H1 (cell line): Measurements from ENCODE around the gene RPN2. TPM values are rescaled to one million over a fixed set of nuclear protein-coding genes. Genes with fewer than 3 reads are reported as not detected.

ENCODE experiments used
- CTCF ChIA-PET: fragments of 300-600 bp; sonication (Branson Sonifier 250); formaldehyde crosslinking; loops from one replicate; lab custom pipeline; 2021; ENCODE audit not compliant: partially characterized antibody; lab: Charles Lee
- POLR2A ChIA-PET: fragments of 300-600 bp; sonication (Branson Sonifier 250); formaldehyde crosslinking; loops from one replicate; lab custom pipeline; 2021; ENCODE audit warnings: inconsistent platforms; ENCODE audit not compliant: partially characterized antibody; lab: Charles Lee
- DNase-seq, 2 experiments: peaks; one replicate each; pipeline versions ENCODE4 v3.0.0 to v3.0.0-alpha.2; 2010 to 2022; ENCODE audit warnings: low spot score in 2 of 2, low read depth in 1 of 2, mixed read lengths in 1 of 2
- FAIRE-seq: peaks from 2 replicates; lab custom pipeline; 2011; peaks lifted over from hg19 to GRCh38; lab: Jason Lieb, UNC
- H2AFZ ChIP-seq: 2 replicates; pipeline ENCODE4 v1.8.1; 2012; ENCODE audit warnings: low read length, inconsistent platforms
- H2AK5ac ChIP-seq: 2 replicates; pipeline ENCODE4 v1.6.1; 2013; ENCODE audit warnings: low read depth, low read length
- H2BK120ac ChIP-seq: replicated peaks from 2 replicates; pipeline ENCODE3; 2013; ENCODE audit warnings: low read depth, low read length, inconsistent platforms
- H2BK12ac ChIP-seq: 2 replicates; pipeline ENCODE4 v1.6.1; 2013; ENCODE audit warnings: low read depth, low read length
- H2BK15ac ChIP-seq: 2 replicates; pipeline ENCODE4 v1.6.1; 2013; ENCODE audit warnings: low read length
- H2BK20ac ChIP-seq: 2 replicates; pipeline ENCODE4 v1.6.1; 2013; ENCODE audit warnings: low read length
- H2BK5ac ChIP-seq: 2 replicates; pipeline ENCODE4 v1.6.1; 2013; ENCODE audit warnings: low read depth, low read length
- H3K14ac ChIP-seq: 2 replicates; pipeline ENCODE4 v1.6.1; 2013; ENCODE audit warnings: inconsistent platforms; ENCODE audit not compliant: insufficient read length
- H3K18ac ChIP-seq: 2 replicates; pipeline ENCODE4 v1.6.1; 2013; ENCODE audit warnings: low read length; ENCODE audit errors: extremely low read depth
- H3K23ac ChIP-seq: 2 replicates; pipeline ENCODE4 v1.6.1; 2013; ENCODE audit warnings: inconsistent platforms; ENCODE audit not compliant: insufficient read length
- H3K23me2 ChIP-seq: 2 replicates; pipeline ENCODE4 v1.6.1; 2013; ENCODE audit warnings: low read depth, low read length
- H3K27ac ChIP-seq: 2 replicates; pipeline ENCODE4 v1.6.1; 2011; ENCODE audit warnings: low read depth, low read length, inconsistent platforms
- H3K27me3 ChIP-seq, 4 experiments: replicated peaks in 1 of 4; 1 replicate in 1 of 4; 2 replicates in 3 of 4; pipeline versions ENCODE4 v1.6.1 to v1.8.1; 2011 to 2013; ENCODE audit warnings: low read length in 3 of 4, mild to moderate bottlenecking in 3 of 4, inconsistent platforms in 2 of 4, mixed read lengths in 2 of 4, moderate library complexity in 1 of 4; ENCODE audit not compliant: control insufficient read depth in 3 of 4, insufficient read depth in 3 of 4; ENCODE audit errors: extremely low read depth in 1 of 4
- H3K36me3 ChIP-seq, 4 experiments: 2 replicates each; pipeline versions ENCODE4 v1.6.1 to v1.8.1; 2011 to 2013; ENCODE audit warnings: mild to moderate bottlenecking in 4 of 4, low read length in 3 of 4, moderate library complexity in 2 of 4, control low read depth in 1 of 4, inconsistent platforms in 1 of 4; ENCODE audit not compliant: insufficient read depth in 4 of 4, control insufficient read depth in 2 of 4
- H3K4ac ChIP-seq: replicated peaks from 2 replicates; pipeline ENCODE3; 2013; ENCODE audit warnings: low read length, low read depth, mixed read lengths, inconsistent platforms; ENCODE audit not compliant: insufficient read length
- H3K4me1 ChIP-seq, 4 experiments: replicated peaks in 1 of 4; 1 replicate in 1 of 4; 2 replicates in 3 of 4; pipeline versions ENCODE4 v1.6.1 to v1.8.1; 2011 to 2013; ENCODE audit warnings: low read length in 3 of 4, inconsistent platforms in 2 of 4, mixed read lengths in 1 of 4; ENCODE audit not compliant: insufficient read depth in 4 of 4, control insufficient read depth in 3 of 4
- H3K4me2 ChIP-seq, 2 experiments: 2 replicates each; pipeline versions ENCODE4 v1.6.1 to v1.8.1; 2011 to 2013; ENCODE audit warnings: low read depth in 2 of 2, low read length in 2 of 2, control low read depth in 1 of 2, inconsistent platforms in 1 of 2, mild to moderate bottlenecking in 1 of 2; ENCODE audit not compliant: insufficient read depth in 1 of 2
- H3K4me3 ChIP-seq, 4 experiments: fragments of 200-600, 300-600 bp in 1 of 4; sonication (generic), shearing (Covaris generic), sonication (Bioruptor Twin) in 1 of 4; 2 replicates each; pipeline versions ENCODE4 v1.5.1 to v1.8.1; 2011 to 2016; ENCODE audit warnings: low read length in 4 of 4, low read depth in 3 of 4, control low read depth in 2 of 4, inconsistent platforms in 2 of 4, mild to moderate bottlenecking in 2 of 4, mixed read lengths in 1 of 4, moderate library complexity in 1 of 4; ENCODE audit not compliant: insufficient read depth in 2 of 4; ENCODE audit errors: extremely low read depth in 1 of 4
- H3K56ac ChIP-seq: replicated peaks from 2 replicates; pipeline ENCODE3; 2013; ENCODE audit warnings: low read depth, mild to moderate bottlenecking, mixed read lengths, low read length, inconsistent platforms; ENCODE audit not compliant: insufficient read length
- H3K79me1 ChIP-seq: 2 replicates; pipeline ENCODE4 v1.6.1; 2013; ENCODE audit warnings: low read depth, low read length, control low read depth
- H3K79me2 ChIP-seq, 2 experiments: 2 replicates each; pipeline versions ENCODE4 v1.6.1 to v1.8.1; 2012 to 2013; ENCODE audit warnings: low read length in 2 of 2, mild to moderate bottlenecking in 2 of 2, inconsistent platforms in 1 of 2; ENCODE audit not compliant: insufficient read depth in 2 of 2, control insufficient read depth in 1 of 2
- H3K9ac ChIP-seq, 4 experiments: replicated peaks in 1 of 4; 1 replicate in 1 of 4; 2 replicates in 3 of 4; pipeline versions ENCODE4 v1.6.1 to v1.8.1; 2011 to 2013; ENCODE audit warnings: low read depth in 3 of 4, low read length in 3 of 4, control low read depth in 2 of 4, mild to moderate bottlenecking in 2 of 4, moderate library complexity in 2 of 4, inconsistent platforms in 1 of 4; ENCODE audit errors: extremely low read depth in 1 of 4
- H3K9me3 ChIP-seq, 2 experiments: 2 replicates each; pipeline versions ENCODE4 v1.6.1 to v1.8.1; 2012 to 2013; ENCODE audit warnings: mild to moderate bottlenecking in 2 of 2, moderate library complexity in 2 of 2, control low read depth in 1 of 2, inconsistent platforms in 1 of 2, low read depth in 1 of 2, low read length in 1 of 2, mixed read lengths in 1 of 2; ENCODE audit not compliant: insufficient read depth in 2 of 2
- H4K20me1 ChIP-seq, 2 experiments: replicated peaks in 1 of 2; 2 replicates each; pipeline versions ENCODE3 to v1.8.1; 2011 to 2013; ENCODE audit warnings: inconsistent platforms in 2 of 2, low read length in 2 of 2, mild to moderate bottlenecking in 1 of 2; ENCODE audit not compliant: insufficient read depth in 2 of 2, control insufficient read depth in 1 of 2
- H4K5ac ChIP-seq: 2 replicates; pipeline ENCODE4 v1.6.1; 2013; ENCODE audit warnings: low read length, low read depth, mixed read lengths, inconsistent platforms; ENCODE audit not compliant: insufficient read length
- H4K8ac ChIP-seq: 2 replicates; pipeline ENCODE4 v1.8.0; 2013; ENCODE audit warnings: mild to moderate bottlenecking, moderate library complexity, low read length, inconsistent platforms; ENCODE audit not compliant: insufficient read depth; ENCODE audit errors: extremely low read depth
- H4K91ac ChIP-seq: replicated peaks from 2 replicates; pipeline ENCODE3; 2013; ENCODE audit warnings: low read length, mixed read lengths, inconsistent platforms; ENCODE audit not compliant: insufficient read length
- ASH2L ChIP-seq: fragments of 200-600, 300-600 bp; sonication (generic); IDR thresholded peaks from one replicate; pipeline ENCODE4 v1.7.1; 2017; ENCODE audit warnings: low read length
- BACH1 ChIP-seq: IDR thresholded peaks from 2 replicates; pipeline ENCODE4 v1.6.1; 2012; ENCODE audit warnings: low read length, improper control_type of control experiment
- BCL11A ChIP-seq, 2 experiments: IDR thresholded peaks; one replicate each; pipeline ENCODE4 v1.6.1; 2011; ENCODE audit warnings: low read depth in 2 of 2, low read length in 2 of 2, mild to moderate bottlenecking in 2 of 2
- CHD1 ChIP-seq: IDR thresholded peaks from 2 replicates; pipeline ENCODE4 v1.6.1; 2012; ENCODE audit warnings: low read depth, low read length, improper control_type of control experiment
- GABPA ChIP-seq: IDR thresholded peaks from 2 replicates; pipeline ENCODE4 v1.6.1; 2011; ENCODE audit warnings: mild to moderate bottlenecking, low read length, moderate library complexity, borderline replicate concordance; ENCODE audit not compliant: insufficient read depth
- KDM1A ChIP-seq: fragments of 200-600, 300-600 bp; sonication (generic); IDR thresholded peaks from 2 replicates; pipeline ENCODE4 v1.7.1; 2016; ENCODE audit warnings: mild to moderate bottlenecking, low read length, borderline replicate concordance
- KDM5A ChIP-seq: fragments of 200-600 bp; IDR thresholded peaks from 2 replicates; pipeline ENCODE4 v1.7.1; 2012; ENCODE audit warnings: mild to moderate bottlenecking, low read length, inconsistent platforms, mixed read lengths
- POLR2A ChIP-seq, 2 experiments: IDR thresholded peaks; 1 replicate in 1 of 2; 2 replicates in 1 of 2; pipeline ENCODE4 v1.6.1; 2011; ENCODE audit warnings: low read depth in 2 of 2, low read length in 2 of 2, mild to moderate bottlenecking in 2 of 2; ENCODE audit errors: control extremely low read depth in 1 of 2
- RAD21 ChIP-seq, 2 experiments: IDR thresholded peaks in 1 of 2; conservative IDR thresholded peaks in 1 of 2; 2 replicates each; pipeline ENCODE4 v1.6.1; 2011; ENCODE audit warnings: low read depth in 2 of 2, low read length in 2 of 2, improper control_type of control experiment in 1 of 2, inconsistent platforms in 1 of 2, mild to moderate bottlenecking in 1 of 2, moderate library complexity in 1 of 2
- SIRT6 ChIP-seq: IDR thresholded peaks from one replicate; pipeline ENCODE4 v1.7.1; 2012; ENCODE audit warnings: low read length, inconsistent platforms
- SRF ChIP-seq: IDR thresholded peaks from 2 replicates; pipeline ENCODE4 v1.6.1; 2011; ENCODE audit warnings: mild to moderate bottlenecking, low read depth, low read length, moderate library complexity
- TAF1 ChIP-seq: IDR thresholded peaks from 2 replicates; pipeline ENCODE4 v1.6.1; 2011; ENCODE audit warnings: mild to moderate bottlenecking, low read depth, low read length
- WGBS, 2 experiments: shearing (Covaris generic) in 1 of 2; methylation state at CpG; one replicate each; pipeline versions ENCODE4 v1.1.6 to v1.1.7; 2013 to 2015; ENCODE audit warnings: low lambda C conversion rate in 2 of 2, mixed read lengths in 2 of 2, inconsistent platforms in 1 of 2, low coverage in 1 of 2, missing lambda C conversion rate in 1 of 2; ENCODE audit not compliant: insufficient replicate concordance in 2 of 2, insufficient coverage in 1 of 2, insufficient read length in 1 of 2; ENCODE audit errors: extremely low coverage in 1 of 2, missing lambda C conversion rate in 1 of 2; 5-methylcytosine and 5-hydroxymethylcytosine counted together
- polyA plus RNA-seq, 7 experiments: library from polyadenylated mRNA; depleted of rRNA in 3 of 7; stranded (reverse) in 5 of 7; unstranded in 2 of 7; fragments of >200 nt in 5 of 7; fragments of 200-250 nt in 2 of 7; gene quantifications; 1 replicate in 5 of 7; 2 replicates in 1 of 7; 4 replicates in 1 of 7; pipeline versions ENCODE4 v1.2.1 to v1.2.3, GENCODE V29; 2011 to 2013; ENCODE audit warnings: missing spikeins in 2 of 7, mixed read lengths in 2 of 7
- total RNA-seq: library from RNA; stranded (reverse); fragmentation: NEBNext Ultra II Directional; extraction: Animal tissue kit (Norgen Biotek cat#: 25700); gene quantifications from 2 replicates; pipeline ENCODE4 v1.2.1, GENCODE V29; 2021

Gene RPN2
- total and polyA plus RNA-seq, 2 of the 8 experiments (the other 6 are each of a cell fraction or from before 2014, with no cell fraction given) = 236 to 379 TPM

GRCh38 chr20:37233548-37234253, 54.6 kb downstream of the RPN2 start:
- no peak overlapping the region for H2AK5ac ChIP-seq
- no peaks in the 10 kb centered on the region for H3K9me3 ChIP-seq
- DNase-seq = no peak
- H2AFZ ChIP-seq = no peak overlapping the region
- H2BK20ac ChIP-seq = no peak overlapping the region
- H3K4ac ChIP-seq = no peak overlapping the region
- no peak overlapping the region for H4K91ac ChIP-seq
- ChIA-PET POLR2A (interaction anchor here (1.6 kb wide), 1 partner anchor 37 kb away, joined by 5 read pairs; no protein-coding TSS in a partner anchor), CTCF (interaction anchor here (0.6 to 1.9 kb wide), 3 partner anchors 9 to 298 kb away, joined by 3 to 6 read pairs (median 4); no protein-coding TSS in a partner anchor)
- 93% methylated on average over 10 of the region's 10 CpGs; no CpG with 5 or more reads in 1 of the 2 experiments for whole genome bisulfite sequencing, 2 experiments
- no peak overlapping the region for H3K4me3 ChIP-seq
- H2BK5ac ChIP-seq = no peak overlapping the region
- H3K27me3 ChIP-seq = no peaks in the 10 kb centered on the region
- TF ChIP-seq BACH1 = no peak
- no peak for TF ChIP-seq SIRT6
- TF ChIP-seq KDM1A = no peak
- TF ChIP-seq TAF1 = no peak
- no peak for TF ChIP-seq RAD21 (IDR thresholded peaks at IDR 0.05 in 1 of 2, conservative IDR thresholded peaks at IDR 0.05 in 1 of 2; ENCODE audit: low read depth in 2 of 2, low read length in 2 of 2)
- TF ChIP-seq GABPA = no peak
- no peak for TF ChIP-seq POLR2A (IDR thresholded peaks at IDR 0.05; ENCODE audit: control extremely low read depth in 1 of 2, low read depth in 2 of 2, low read length in 2 of 2)
- no peak for TF ChIP-seq CHD1
- no peak for TF ChIP-seq KDM5A
- TF ChIP-seq BCL11A (IDR thresholded peaks at IDR 0.05; ENCODE audit: low read depth in 2 of 2, low read length in 2 of 2) = no peak
- TF ChIP-seq SRF = no peak
- TF ChIP-seq ASH2L = no peak
- H4K8ac ChIP-seq = no peak overlapping the region
- H2BK15ac ChIP-seq = no peak overlapping the region
- H3K56ac ChIP-seq = no peak overlapping the region
- peaks cover under 1 to 2% of the 10 kb centered on the region in 2 experiments for H4K20me1 ChIP-seq
- H2BK120ac ChIP-seq = no peak overlapping the region
- no peak overlapping the region for H3K9ac ChIP-seq
- H3K4me1 ChIP-seq = peaks cover 7 to 16% (median 12%) of the 10 kb centered on the region in 4 experiments; a peak in 6 of 7 replicates
- H3K36me3 ChIP-seq = peaks cover 48 to 89% (median 77%) of the 10 kb centered on the region in 4 experiments
- FAIRE-seq = no peak
- no peak overlapping the region for H3K27ac ChIP-seq
- H3K79me2 ChIP-seq = no peaks in the 10 kb centered on the region
- H3K4me2 ChIP-seq = no peak overlapping the region
- H3K14ac ChIP-seq = no peak overlapping the region
- H3K23ac ChIP-seq = no peak overlapping the region
- no peak overlapping the region for H3K18ac ChIP-seq
- no peak overlapping the region for H2BK12ac ChIP-seq
- no peaks in the 10 kb centered on the region for H3K23me2 ChIP-seq
- H4K5ac ChIP-seq = no peak overlapping the region
- no peaks in the 10 kb centered on the region for H3K79me1 ChIP-seq
